GM13977 (cell line): ENCODE results near the gene HBG1.

Experiments used
- DNase-seq: peaks from one replicate; pipeline ENCODE4 v3.0.0; 2012; ENCODE audit warnings: low spot score
- CTCF ChIP-seq: IDR thresholded peaks from 2 replicates; pipeline ENCODE4 v1.5.1; 2012; ENCODE audit warnings: mild to moderate bottlenecking, control low read depth; ENCODE audit not compliant: insufficient read depth; ENCODE audit errors: extremely low read depth, missing control alignments
- in situ Hi-C: fragments of 300-500 bp; cut with MboI; formaldehyde crosslinking; loops from one replicate; pipeline ENCODE4 v1.12.0; 2022; ENCODE audit warnings: low sequenced_read_pairs, low pct_unique_long_range_greater_than_20kb, mixed read lengths, inconsistent platforms; ENCODE audit not compliant: unreplicated experiment

HBG1 gene

DNA sequence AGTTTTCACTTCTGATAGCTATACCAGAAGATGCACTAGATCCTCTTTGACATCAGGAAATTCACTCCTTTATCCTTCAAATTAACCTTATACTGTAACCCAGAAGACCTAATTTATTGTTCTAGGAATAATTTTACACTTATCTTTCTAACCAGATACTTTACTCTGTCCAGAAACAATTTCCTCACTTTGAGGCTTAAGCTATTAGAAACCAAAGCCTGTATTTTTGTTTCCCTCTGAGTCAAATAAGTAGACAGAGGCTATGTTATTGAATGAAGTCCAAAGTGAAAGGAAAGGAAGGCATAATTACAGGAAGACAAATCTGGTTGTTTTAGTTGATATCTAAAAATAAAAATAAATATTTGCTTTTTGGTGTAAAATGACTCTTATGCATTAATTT, 51.4 kb downstream of the HBG1 start:
- no peak for DNase-seq
- TF ChIP-seq CTCF = no peak
- in situ Hi-C loops = no loop called here
